Esophagus muscularis mucosa (tissue), 3 donors: Measurements from ENCODE around the gene CYP27B1.

Experiments
- POLR2AphosphoS5 ChIP-seq, 2 donors: sonication (generic); formaldehyde crosslinking; IDR thresholded peaks; one replicate each; pipeline ENCODE4 v1.6.1; 2017; ENCODE audit warnings: antibody characterized with exemption in 2 of 2
- TF ChIP-seq, protein P1 (sequence below), 3 experiments: fragments of 200-600 bp in 2 of 3; fragments of 450-650 bp in 1 of 3; sonication (generic) in 2 of 3; IDR thresholded peaks; one replicate each; pipeline ENCODE4 v1.5.1; 2017 to 2019; ENCODE audit warnings: antibody characterized with exemption in 3 of 3, mild to moderate bottlenecking in 2 of 3, moderate library complexity in 1 of 3

DNA sequence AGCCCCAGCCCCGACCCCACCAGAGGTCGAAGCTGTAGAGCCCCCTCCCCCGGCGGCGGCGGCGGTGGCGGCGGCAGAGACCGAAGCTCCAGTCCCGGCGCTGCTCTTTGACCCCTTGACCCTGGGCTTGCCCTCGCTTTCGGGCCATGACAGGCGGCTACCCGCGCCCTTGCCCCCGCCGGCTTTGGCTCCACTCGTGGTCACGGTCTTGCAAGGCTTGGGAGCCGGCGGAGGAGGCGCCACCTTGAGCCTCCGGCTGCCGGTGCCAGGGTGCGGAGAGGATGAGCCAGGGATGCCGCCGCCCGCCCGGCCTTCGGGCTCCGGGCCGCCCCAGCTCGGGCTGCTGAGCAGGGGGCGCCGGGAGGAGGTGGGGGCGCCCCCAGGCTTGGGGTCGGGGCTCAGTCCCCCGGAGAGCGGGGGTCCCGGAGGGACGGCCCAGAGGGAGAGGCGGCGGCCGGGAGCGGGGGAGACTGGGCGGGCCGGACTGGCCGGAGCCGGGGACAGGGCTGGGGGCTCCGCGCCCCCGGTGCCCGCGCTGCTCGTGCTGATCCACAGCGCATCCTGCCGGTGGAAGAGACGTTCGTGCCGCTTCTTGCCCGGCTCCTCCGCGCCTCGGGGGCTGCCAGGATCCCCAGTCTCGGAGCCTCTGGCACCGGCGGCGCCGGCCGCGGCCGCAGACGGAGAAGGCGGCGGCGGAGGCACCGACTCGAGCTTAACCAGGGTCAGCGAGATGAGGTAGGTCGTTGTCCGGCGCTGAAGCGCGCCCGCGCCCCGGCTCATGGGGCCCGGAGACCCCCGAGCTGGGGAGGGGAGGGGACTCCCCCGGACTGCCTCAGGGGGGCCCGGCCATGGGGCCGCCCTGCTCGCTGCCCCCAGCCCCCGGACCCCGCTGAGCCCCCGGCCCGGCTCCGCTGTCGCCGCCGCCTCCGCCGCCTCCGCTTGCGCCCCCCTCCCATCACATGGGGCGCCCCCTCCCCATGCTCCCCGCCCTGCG lies 29.1 kb downstream of the CYP27B1 start:
- TF ChIP-seq, protein P1, sequence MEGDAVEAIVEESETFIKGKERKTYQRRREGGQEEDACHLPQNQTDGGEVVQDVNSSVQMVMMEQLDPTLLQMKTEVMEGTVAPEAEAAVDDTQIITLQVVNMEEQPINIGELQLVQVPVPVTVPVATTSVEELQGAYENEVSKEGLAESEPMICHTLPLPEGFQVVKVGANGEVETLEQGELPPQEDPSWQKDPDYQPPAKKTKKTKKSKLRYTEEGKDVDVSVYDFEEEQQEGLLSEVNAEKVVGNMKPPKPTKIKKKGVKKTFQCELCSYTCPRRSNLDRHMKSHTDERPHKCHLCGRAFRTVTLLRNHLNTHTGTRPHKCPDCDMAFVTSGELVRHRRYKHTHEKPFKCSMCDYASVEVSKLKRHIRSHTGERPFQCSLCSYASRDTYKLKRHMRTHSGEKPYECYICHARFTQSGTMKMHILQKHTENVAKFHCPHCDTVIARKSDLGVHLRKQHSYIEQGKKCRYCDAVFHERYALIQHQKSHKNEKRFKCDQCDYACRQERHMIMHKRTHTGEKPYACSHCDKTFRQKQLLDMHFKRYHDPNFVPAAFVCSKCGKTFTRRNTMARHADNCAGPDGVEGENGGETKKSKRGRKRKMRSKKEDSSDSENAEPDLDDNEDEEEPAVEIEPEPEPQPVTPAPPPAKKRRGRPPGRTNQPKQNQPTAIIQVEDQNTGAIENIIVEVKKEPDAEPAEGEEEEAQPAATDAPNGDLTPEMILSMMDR (IDR thresholded peaks at IDR 0.05): peak in 1 of 3 experiments; percentile 39
- no peak for TF ChIP-seq POLR2AphosphoS5 (IDR thresholded peaks at IDR 0.05)
